HG02642 (cell line): ENCODE measurements around the gene AGPAT2.
"Not testable (repeated sequence)": the region's sequence is repeated elsewhere in the genome, so short reads cannot be mapped to it uniquely, and the experiment has no call there.

ENCODE experiments used
- ATAC-seq: cut with Tn5 transposase; IDR thresholded peaks from one replicate; pipeline ENCODE4 v1.9.1; 2021; ENCODE audit warnings: mild to moderate bottlenecking; ENCODE audit not compliant: unreplicated experiment, poor library complexity

Gene AGPAT2

GRCh38 chr9:136720898-136721338 is 33.7 kb upstream of the AGPAT2 start:
- ATAC-seq = no peak

- no peak for ATAC-seq
Observed at GRCh38 chr9:136720251-136720897, 33.1 kb upstream of the AGPAT2 start.

GRCh38 chr9:136719195-136719880 is 32.1 kb upstream of the AGPAT2 start:
- ATAC-seq = no peak

GRCh38 chr9:136718345-136719194 is 31.3 kb upstream of the AGPAT2 start:
- no peak for ATAC-seq

- no peak for ATAC-seq
Observed at GRCh38 chr9:136717399-136717798, 30.1 kb upstream of the AGPAT2 start.

GRCh38 chr9:136714893-136715274 is 27.6 kb upstream of the AGPAT2 start:
- no peak for ATAC-seq

GRCh38 chr9:136714096-136714892 is 27.0 kb upstream of the AGPAT2 start:
- no peak for ATAC-seq

- no peak for ATAC-seq
Observed at GRCh38 chr9:136713550-136713949, 26.3 kb upstream of the AGPAT2 start.

- ATAC-seq = no peak
Observed at GRCh38 chr9:136712690-136713544, 25.7 kb upstream of the AGPAT2 start.

- ATAC-seq = no peak
Observed at GRCh38 chr9:136711751-136712689, 24.8 kb upstream of the AGPAT2 start, which contains the start of gene DIPK1B. Gene DIPK1B (plus strand): TSS chr9:136712572. CDS start chr9:136712666, 94 bp downstream.

GRCh38 chr9:136711219-136711648 is 24.0 kb upstream of the AGPAT2 start:
- ATAC-seq = not testable (repeated sequence)

- no peak for ATAC-seq
Observed at GRCh38 chr9:136710543-136710942, 23.3 kb upstream of the AGPAT2 start.

- ATAC-seq = no peak
Observed at GRCh38 chr9:136709454-136710109, 22.3 kb upstream of the AGPAT2 start.

- ATAC-seq = no peak
Observed at GRCh38 chr9:136707849-136708517, 20.7 kb upstream of the AGPAT2 start.

GRCh38 chr9:136707011-136707410 is 19.8 kb upstream of the AGPAT2 start:
- no peak for ATAC-seq

- no peak for ATAC-seq
Observed at GRCh38 chr9:136705564-136705963, 18.3 kb upstream of the AGPAT2 start.

- not testable (repeated sequence) for ATAC-seq
Observed at GRCh38 chr9:136704741-136705140, 17.5 kb upstream of the AGPAT2 start.
